ENCODE measurements around the gene PLBD2.

- TF ChIP-seq CTCF (IDR thresholded peaks at IDR 0.05) = no peak
- peak in 1 of 2 donors; percentile 21 for TF ChIP-seq EP300 (IDR thresholded peaks at IDR 0.05)
- no peak for TF ChIP-seq POLR2A (IDR thresholded peaks at IDR 0.05)
Measured at GRCh38 chr12:113416091-113416754, 57.8 kb downstream of the PLBD2 start.
